LNCAP (cell line): ENCODE results near the gene FAM131A.

Source experiments
- TF ChIP-seq, protein P1 (sequence below): fragments of 450-650 bp; IDR thresholded peaks from 2 replicates; pipeline ENCODE4 v1.5.1; 2017; ENCODE audit warnings: mild to moderate bottlenecking

Gene FAM131A

DNA sequence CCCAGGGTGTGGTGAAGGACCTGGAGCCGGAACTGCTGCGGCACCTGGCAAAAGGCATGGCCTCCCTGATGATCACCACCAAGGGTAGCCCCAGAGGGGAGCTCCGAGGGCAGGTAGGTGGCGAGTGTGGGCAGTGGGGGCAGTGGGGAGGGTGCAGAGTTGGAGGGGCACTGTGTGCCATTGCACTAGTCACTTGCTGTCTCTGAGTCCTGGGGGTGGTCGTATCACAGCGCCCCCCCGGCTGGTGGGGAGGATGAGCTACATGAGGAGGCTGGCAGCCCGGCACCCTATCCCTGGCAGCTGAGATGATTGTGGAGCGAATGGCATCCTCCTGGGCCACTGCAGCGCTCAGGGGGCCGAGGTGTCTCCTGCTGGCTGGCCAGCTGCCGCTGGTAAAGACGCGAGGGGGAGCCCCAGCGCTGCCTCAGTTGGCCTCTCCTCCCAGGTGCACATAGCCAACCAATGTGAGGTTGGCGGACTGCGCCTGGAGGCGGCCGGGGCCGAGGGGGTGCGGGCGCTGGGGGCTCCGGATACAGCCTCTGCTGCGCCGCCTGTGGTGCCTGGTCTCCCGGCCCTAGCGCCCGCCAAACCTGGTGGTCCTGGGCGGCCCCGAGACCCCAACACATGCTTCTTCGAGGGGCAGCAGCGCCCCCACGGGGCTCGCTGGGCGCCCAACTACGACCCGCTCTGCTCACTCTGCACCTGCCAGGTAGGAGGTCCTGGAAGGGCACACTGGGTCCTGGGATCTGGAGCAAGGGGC is 48.8 kb downstream of the FAM131A start:
- TF ChIP-seq, protein P1, sequence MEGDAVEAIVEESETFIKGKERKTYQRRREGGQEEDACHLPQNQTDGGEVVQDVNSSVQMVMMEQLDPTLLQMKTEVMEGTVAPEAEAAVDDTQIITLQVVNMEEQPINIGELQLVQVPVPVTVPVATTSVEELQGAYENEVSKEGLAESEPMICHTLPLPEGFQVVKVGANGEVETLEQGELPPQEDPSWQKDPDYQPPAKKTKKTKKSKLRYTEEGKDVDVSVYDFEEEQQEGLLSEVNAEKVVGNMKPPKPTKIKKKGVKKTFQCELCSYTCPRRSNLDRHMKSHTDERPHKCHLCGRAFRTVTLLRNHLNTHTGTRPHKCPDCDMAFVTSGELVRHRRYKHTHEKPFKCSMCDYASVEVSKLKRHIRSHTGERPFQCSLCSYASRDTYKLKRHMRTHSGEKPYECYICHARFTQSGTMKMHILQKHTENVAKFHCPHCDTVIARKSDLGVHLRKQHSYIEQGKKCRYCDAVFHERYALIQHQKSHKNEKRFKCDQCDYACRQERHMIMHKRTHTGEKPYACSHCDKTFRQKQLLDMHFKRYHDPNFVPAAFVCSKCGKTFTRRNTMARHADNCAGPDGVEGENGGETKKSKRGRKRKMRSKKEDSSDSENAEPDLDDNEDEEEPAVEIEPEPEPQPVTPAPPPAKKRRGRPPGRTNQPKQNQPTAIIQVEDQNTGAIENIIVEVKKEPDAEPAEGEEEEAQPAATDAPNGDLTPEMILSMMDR, result no peak

DNA sequence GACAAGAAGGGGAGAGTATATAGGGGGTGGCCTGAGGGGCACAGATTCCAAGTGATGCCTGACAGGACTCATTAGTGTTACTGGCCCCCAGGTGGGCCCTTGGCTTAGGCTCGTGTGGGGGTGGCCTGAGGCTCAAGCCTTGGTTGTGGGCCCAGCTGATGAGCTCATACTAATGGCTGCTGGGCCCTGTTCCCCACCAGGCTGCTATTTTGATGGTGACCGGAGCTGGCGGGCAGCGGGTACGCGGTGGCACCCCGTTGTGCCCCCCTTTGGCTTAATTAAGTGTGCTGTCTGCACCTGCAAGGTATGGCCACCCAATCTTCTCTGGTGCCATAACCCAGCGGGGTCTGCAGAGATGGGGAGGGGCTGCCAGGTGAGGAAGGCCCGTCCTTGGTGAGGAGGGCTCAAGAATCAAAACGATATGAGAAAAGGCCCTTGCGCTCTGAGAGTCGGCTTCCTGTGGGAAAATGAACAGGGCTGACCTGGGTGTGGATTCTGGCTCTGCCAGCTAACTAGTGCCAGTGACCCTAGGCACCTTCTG is 49.8 kb downstream of the FAM131A start:
- TF ChIP-seq, protein P1, result no peak

DNA sequence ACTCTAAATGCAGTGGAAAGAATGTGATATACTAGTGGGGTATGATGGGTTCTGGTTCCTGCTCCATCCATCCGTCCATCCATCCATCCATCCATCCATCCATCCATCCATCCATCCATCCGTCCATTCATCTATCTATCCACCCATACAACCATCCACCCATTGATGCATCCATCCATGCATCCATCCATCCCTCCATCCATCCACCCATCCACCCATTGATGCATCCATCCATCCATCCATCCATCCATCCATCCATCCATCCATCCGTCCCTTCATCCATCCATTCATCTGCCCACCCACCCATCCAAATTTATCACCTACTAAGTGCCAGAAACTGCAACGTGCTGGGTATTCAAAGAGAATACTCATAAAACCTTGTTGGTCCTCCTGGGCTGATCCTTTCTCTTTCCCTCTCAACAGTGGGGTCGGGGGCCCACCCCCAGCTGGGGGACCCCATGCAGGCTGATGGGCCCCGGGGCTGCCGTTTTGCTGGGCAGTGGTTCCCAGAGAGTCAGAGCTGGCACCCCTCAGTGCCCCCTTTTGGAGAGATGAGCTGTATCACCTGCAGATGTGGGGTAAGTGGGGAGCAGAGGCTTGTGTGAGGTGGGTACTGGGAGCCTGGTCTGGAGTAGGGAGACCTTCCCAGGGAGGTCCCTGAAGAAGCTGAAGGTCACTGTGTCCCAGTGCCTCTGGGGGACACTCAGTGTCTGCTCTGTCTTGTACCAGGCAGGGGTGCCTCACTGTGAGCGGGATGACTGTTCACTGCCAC is 51.0 kb downstream of the FAM131A start:
- TF ChIP-seq, protein P1, result no peak

DNA sequence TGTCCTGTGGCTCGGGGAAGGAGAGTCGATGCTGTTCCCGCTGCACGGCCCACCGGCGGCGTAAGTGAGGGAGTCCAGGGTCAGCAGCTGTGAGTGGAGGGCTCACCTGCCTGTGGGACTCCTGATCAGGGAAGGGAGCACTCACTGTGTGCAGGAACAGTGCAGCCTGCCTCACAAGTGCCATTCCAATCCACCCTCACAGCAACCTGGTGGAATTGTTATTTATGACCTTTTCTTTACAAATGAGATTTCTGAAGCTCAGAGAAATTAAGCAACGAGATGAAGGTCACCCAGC is 51.5 kb downstream of the FAM131A start:
- TF ChIP-seq, protein P1, result no peak

DNA sequence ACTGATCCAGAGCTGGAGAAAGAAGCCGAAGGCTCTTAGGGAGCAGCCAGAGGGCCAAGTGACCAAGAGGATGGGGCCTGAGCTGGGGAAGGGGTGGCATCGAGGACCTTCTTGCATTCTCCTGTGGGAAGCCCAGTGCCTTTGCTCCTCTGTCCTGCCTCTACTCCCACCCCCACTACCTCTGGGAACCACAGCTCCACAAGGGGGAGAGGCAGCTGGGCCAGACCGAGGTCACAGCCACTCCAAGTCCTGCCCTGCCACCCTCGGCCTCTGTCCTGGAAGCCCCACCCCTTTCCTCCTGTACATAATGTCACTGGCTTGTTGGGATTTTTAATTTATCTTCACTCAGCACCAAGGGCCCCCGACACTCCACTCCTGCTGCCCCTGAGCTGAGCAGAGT is 52.0 kb downstream of the FAM131A start:
- TF ChIP-seq, protein P1, result no peak

DNA sequence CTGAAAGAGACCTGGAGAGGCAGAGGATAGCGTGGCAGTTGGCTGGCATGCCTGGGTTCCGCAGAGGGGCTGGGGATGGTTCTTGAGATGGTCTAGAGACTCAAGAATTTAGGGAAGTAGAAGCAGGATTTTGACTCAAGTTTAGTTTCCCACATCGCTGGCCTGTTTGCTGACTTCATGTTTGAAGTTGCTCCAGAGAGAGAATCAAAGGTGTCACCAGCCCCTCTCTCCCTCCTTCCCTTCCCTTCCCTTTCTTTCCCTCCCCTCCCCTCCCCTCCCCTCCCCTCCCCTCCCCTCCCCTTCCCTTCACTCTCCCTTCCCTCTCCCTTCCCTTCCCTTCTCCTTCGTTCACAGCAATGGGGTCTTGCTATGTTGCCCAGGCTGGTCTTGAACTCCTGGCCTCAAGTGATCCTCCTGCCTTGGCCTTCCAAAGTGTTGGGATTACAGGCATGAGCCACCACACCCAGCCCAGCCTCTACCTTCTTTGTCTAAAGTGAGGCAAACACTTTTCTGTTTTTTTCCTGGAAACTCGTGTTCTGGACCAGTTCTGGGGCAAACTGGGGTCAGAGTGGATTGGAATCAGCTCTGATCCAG is 52.6 kb downstream of the FAM131A start:
- TF ChIP-seq, protein P1, result no peak

DNA sequence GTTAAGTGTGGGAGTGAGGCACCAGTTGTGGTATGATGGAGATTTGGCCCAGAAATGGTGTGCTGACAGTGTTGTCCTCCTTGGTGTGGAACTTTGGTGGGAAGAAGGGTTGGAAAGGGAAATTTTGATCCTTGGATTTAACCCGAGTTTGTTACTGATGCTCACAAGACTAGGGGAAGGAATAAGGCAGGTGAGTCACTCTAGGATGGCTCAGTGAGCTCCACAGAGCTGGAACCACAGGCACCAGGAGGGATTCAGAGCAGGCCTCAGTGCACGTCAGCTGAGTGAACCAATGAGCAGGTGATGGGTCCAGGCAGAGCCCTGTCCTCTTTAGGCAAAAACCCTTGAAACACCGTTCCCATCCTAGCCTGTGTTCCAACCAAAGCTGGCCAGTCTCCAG is 53.9 kb downstream of the FAM131A start:
- TF ChIP-seq, protein P1, result no peak
